Stimulated activated CD8-positive, alpha-beta memory T cell treated with anti-CD3 and anti-CD28 coated beads, Interleukin-7, amount 100 ng/mL, for 24 hours (primary cell): ENCODE measurements around the gene ST3GAL3.
"Not testable (repeated sequence)": the region's sequence is repeated elsewhere in the genome, so short reads cannot be mapped to it uniquely, and the experiment has no call there.

Experiments used
- DNase-seq: peaks from one replicate; pipeline ENCODE4 v3.0.0-alpha.2; 2020; ENCODE audit warnings: low read depth

ST3GAL3 gene

DNA sequence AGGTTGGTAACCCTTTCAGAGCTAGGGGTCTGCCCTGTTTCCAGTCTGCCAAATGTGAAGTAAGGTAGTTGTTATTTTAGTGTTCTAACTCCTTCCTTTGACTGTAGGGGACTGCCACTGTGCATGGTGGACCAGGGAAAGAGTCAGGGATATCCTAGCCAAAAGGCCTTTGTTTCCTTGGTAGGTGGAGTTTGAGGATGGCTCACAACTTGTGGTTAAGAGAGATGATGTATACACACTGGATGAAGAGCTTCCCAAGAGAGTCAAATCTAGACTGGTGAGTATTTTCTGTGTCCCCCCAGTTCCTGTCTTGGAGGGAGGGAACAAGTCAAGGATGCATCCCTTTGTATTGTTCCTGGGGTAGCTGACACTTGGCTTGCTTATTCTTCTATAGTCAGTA lies 3.5 kb upstream of the ST3GAL3 start:
- DNase-seq: no peak

DNA sequence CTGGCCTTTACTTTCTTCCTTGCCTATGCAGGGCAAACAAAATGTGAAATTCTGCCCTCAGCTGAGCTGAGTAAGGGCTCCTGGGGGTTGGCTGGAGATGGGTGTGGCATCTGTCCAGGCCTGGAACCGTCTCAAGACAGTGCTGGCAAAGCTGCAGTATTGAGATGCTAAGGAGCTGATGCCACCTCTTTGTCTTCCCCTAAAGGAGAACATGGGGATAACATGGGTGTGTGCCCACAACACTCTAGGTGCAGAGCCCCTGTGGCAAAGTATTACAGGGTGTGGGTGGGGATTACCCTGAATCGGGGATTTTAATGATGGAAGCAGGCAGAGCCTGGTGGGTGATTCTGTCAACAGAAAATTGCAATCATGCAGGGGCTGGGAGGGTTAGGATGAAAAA lies 2.5 kb upstream of the ST3GAL3 start:
- no peak for DNase-seq

DNA sequence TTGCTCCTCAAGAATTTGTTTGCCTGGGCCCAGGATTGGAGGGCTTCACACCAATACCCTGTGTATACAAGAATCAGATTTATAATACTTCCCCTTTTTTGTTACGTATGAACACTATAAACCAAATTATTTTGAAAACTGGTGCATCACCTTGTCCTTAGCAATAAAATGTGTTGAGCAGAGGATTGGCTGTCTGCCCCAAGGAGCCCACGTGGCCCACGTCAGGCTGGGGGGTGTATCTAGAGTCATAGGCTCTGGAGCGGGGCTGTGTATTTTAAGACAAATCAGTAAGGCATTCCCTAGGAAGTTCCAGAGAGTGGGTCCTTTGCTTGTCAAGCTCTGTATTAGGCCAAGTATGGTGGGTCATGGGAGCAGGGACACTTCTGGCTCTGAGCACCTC lies 2.0 kb upstream of the ST3GAL3 start:
- no peak for DNase-seq

DNA sequence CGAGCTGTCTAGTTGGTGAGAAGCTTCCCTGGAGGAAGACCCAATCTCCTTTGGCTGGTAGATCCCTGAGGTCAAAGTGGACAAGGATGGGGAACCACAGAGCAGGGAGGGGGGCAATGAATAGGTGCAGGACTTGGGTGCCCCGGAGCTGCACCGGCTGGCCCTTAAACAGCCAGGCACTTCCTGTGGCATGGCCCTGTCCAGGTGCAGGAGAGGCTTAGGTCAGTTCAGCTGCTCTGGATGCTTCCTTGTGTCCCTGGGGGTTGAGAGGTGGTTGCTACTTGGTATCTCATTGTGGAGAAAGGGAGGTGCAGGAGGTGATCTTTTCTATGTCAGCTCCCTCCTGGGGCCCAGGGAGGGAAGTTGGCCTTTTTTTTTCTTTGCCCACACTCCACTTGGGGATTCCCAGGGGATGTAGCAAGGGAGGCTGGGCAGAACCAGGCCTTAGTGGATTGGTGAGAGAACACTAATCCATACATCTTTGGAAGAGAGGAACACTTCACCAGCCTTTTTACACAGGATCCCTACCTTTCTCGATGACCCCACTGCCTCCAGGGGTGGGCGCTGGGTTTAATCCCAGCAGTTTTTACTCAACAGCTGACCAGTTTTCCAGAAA lies 1.2 kb upstream of the ST3GAL3 start:
- DNase-seq: no peak

DNA sequence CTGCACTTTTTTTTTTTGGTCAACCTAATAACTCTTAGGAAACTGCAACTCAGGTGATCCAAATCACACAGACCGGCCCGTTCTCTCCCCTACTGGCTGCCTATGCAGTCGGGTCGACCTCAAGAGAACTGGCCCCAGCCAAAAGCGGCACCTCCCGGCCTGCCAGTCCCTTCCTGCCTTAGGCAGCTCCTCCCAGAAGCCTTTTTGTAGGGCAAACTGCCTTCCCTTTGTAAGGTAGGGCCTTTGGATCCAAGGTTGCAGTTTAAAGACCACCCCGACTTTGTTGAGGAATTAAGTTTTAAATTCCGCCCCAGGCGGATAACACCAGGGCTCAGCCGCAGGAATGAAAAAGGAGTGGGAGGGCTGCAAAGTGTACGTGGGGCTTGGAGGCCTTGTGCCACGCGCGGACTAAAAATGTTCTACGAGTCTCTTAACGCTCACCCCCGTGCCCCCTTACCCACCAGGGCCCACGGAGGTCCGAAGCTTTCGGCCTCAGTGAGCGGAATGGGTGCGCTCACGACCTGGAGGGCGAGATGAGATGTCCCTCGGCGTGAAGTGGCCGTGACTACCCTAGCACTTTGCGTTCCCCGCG lies 642 bp upstream of the ST3GAL3 start:
- no peak for DNase-seq

DNA sequence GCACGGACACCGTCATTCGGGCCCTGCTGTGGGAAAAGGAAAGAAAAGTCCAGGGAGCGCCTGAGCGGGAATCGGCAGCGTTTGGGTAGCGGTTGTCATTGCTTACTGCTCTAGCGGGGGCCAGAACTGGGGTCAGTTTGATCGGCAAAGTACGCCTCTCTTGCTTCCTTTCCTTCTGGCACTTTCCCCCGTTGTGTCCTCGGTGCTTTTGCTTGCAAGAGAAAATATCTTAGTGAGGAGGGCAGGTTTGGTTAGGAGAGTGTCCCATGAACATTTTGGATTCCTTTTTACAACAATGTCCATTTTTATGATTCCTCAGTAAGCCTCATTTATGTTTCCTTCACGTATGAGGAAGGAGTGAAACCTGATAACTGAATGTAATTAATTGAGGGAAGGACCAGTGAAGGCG lies 670 bp downstream of the ST3GAL3 start:
- DNase-seq: no peak

DNA sequence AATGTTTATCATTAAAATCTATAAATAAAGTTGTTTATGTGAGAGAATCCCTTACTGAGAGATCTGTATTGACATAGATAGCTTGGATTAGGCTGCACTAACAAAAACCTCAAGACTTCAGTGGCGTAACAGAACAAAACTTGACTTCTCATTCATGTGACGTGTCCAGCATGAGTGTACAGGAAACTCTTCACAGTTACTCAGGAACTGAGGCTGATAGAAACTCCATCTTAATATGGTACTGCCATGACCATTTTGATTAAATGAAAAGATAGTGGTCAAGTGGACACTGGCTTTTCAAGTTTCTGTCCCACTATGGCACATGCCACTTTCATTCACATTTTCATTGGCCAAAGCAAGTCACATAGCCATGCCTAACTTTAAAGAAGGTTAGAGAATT lies 3.7 kb downstream of the ST3GAL3 start:
- no peak for DNase-seq

DNA sequence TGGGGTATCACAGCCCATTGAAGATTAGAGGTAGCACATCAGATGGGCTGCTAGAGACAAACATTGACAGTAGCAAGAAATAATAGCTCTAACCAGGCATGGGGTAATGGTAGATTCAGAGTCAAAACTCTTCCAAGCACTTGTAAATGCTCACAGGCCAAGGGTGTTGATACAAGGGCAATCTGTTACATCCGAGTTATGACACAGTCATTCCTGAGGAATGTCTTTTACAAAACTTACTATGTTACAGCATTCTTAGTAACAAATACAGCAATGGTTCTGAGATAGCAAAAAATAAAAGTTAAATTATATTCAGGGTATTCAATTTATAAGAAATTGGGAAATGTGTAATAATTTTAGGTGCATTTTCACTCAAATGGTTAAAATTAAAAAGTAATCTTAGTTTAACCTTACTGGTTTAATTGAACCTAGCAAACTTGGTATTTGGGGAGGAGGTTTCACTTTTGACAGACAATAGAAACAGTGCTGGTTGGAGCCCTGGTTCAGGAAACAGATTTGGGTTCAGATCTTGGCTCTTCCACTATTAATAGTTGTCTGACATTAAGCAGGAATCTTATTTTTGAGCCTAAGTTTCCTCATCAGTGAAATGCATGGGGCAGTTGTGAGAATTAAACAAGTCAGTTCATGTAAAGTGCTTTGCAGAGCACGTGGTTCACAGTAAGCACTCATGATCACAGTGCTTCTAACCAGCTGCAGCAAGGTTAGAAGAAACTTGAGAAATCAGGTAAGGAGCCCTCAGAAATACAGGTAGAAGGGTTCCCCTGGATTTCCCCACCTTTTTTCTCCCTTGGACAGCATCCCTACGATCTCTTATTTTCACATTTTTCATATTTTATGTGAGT lies 4.4 kb downstream of the ST3GAL3 start:
- no peak for DNase-seq

DNA sequence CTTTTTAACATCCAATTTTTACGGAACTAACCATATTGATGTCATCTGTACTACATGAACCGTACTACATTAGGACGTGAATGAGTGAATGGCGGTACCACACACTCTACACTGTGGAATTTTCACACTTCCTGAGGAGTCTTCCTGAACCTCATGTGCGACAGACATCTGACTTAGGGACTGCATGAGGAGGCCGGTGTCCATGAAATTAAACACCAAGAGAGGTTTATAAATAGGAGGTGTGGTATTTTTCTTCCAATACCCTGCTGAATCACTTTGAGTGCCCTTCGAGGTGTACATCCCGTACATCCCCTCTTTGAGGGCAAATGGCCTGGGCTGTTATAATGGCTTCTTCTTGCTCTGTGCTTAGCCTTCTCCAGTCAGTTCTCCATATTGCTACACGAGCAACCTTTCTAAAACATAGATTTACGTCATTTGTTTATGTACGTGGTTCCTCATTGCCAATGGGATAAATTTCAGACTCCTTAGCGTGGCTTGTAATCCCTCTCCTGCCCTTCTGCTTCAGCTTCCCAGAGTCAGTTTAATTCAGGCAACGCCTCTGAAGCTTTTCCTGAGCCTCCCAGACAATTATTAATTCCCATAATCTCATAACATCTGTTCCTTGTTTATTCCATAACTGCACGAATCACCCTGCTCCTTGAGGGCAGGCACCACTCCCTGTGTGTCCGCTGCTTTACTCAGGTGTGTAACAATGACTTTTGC lies 9.4 kb downstream of the ST3GAL3 start:
- DNase-seq: no peak

DNA sequence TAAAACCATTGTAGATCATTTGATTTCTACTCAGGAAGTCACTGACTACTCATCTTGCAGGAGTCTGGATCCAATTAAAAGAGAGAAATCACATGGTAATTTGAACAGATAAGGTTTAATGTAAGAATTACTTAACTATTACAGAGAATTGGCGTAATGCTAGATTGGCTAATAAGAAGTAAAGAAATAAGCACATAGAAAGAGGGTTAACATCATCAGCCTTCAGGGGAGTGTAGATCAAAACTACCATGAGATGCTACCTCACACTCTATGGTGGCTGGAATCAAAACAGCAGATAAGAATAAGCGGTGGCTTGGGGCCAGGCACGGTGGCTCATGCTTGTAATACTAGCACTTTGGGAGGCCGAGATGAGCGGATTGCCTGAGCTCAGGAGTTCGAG lies 11.7 kb downstream of the ST3GAL3 start:
- DNase-seq: no peak

DNA sequence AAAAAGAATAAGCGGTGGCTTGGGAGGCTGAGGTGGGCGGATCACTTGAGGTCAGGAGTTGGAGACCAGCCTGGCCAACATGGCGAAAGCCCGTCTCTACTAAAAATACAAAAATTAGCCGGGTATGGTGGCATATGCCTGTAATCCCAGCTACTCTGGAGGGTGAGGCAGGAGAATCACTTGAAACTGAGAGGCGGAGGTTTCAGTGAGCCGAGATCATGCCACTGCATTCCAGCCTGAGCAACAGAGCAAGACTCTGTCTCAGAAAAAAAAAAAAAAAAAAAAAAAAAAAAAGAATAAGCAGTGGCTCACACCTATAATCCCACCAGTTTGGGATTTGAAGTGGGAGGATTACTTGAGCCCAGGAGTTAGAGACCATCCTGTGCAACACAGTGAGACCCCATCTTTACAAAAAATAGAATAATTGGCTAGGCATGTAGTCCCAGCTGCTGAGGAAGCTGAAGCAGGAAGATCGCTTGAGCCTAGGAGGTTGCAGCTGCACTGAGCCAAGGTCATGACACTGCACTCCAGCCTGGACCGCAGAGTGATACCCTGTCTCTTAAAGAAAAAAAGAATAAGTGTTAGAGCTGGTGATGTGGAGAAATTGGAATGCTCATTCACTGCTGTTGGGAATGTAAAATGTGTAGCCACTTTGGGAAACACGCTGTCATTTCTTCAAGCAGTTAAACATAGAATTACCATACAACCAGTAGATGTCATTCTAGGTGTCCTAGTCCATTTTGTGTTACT lies 12.5 kb downstream of the ST3GAL3 start:
- DNase-seq: not testable (repeated sequence)

DNA sequence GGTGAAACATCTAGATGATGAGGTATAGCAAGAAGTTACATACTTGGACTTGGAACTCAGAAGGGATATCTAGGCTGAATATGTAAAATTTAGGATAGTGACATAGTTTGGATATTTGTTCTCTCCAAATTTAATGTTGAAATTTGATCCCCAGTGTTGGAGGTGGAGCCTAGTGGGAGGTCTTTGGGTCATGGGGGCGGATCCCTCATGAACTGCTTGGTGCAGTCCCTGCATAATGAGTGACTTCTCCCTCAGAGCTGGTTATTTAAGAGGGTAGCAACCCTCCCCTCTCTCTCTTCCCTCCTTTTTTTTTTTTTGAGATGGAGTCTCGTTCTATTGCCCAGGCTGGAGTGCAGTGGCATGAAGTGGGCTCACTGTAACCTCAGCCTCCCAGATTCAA lies 15.5 kb downstream of the ST3GAL3 start:
- no peak for DNase-seq

DNA sequence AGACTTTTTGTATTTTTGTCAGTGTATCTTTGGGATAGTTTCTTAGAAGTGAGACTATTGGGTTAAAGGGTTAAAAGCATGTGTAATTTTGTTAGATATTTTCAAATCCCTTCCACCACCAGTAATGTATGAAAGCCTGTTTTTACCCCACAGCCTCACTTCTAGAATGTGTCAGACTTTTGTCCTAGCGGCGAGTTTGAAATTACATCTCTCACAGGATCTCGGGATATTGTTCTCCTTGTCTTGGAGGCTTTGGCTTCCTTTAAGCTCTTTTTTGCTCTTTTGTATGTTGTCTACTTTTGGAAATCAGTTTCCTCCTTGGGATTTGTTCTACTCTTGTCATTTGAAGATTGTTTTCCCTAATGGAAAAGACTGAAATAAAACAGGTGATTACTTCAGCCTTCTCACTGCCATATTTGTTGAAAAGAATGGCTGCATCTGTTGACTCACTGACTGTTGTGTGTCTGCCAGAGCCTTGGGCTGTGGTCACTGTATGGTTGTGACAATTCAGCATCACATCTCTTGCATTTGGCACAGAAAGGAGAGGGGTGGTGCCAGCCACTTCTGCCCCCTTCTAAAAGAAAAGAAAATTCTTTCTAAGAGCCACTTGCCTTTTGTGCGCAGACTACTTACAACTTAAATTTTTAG lies 22.6 kb downstream of the ST3GAL3 start:
- DNase-seq: no peak

DNA sequence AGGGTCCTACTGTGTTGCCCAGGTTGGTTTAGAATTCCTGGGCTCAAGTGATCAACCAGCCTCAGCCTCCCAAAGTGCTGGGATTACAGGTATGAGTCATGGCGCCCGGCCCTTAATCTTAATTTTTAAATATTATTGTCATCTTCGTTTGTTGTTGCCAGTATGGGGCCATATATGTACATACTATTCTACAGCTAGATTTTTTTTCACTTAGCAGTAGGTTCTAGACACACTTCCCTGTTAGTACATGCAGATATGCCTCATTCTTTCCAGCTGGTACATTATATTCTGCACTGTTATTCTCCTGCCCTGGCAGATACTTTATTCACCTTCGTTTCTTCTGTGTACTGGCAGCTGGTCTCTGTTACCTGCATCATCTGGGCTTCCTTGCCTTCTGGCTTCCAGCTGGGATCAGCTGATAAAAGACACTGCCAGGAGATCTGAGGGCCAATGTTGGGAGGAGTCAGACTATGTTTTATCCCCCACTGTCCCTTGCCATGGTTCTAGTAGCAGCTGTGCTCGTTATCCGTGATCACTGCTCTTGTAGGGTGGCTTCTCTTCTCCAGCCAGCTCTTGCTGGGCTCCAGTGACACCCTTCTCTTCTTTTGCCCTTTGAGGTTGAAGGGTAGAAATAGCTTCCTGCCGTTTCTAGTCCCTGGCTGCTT lies 24.7 kb downstream of the ST3GAL3 start:
- DNase-seq: no peak

DNA sequence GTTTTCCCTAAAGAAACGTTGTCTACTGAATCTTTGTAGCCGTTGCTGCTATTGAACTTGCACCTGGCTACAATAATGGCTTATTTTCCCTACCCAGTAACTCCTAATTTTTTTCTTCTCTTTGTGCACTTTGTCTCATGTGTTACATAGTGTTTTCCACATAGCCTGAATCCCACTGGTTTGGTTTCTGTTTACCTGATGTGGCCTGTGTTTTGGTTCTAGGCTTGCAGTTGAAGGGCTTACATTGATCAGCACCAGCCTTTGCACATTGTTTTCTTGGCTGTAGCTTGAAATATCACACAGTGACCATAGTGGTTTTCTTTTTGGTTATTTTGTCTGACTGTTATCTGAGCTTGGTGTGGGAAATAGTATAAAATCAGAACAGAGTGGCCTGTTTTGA lies 29.5 kb downstream of the ST3GAL3 start:
- DNase-seq: no peak

DNA sequence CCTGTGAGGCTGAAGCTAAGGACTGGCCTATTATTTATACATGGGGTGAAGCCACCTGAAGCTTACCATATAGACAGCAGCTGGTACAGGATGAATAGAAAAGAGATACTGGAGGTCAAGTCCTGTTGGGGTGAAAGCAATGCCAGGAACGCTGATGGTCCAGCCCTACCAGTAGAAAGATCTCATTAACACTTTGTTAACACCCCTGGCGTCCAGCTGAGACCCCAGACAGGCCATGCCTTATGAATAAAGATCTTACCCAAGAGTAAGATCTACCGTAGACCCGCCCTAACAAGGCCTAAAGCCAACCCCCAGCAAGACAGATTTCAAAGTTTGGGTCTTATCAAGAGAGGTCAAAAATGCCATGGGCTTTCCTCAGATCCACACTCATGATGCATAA lies 34.7 kb downstream of the ST3GAL3 start:
- no peak for DNase-seq

DNA sequence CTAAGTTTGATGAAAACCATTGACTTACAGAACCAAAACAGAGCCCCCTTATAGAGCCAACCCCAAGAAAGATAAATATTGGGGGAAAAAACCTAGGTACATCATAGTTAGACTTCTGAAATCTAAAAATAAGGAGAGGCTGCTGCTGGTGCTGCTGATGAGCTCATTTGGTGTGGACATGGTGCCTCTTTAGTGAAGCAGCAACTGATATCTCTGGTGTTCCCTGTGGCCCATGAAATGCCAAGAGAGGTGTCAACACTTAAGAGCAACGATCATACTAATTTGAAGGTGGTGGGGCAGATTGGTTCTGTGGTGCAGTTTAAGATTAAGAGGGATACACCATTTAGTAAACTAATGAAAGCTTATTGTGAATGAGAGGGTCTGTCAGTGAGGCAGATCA lies 35.9 kb downstream of the ST3GAL3 start:
- no peak for DNase-seq

DNA sequence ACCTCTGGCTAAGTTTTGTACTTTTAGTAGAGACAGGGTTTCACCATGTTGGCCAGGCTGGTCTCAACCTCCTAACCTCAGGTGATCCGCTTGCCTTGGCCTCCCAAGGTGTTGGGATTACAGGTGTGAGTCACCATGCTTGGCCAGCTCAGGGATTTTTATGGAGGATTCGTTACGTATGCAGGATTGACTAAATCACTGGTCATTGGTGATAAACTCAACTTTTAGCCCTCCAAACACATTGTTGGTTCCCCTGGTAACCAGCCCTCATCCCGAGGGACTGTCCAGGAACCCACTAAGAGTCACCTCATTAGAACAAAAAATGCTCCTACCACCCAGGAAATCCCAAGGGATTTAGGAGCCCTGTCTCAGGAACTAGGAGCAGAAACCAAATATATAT lies 40.4 kb downstream of the ST3GAL3 start:
- DNase-seq: no peak

DNA sequence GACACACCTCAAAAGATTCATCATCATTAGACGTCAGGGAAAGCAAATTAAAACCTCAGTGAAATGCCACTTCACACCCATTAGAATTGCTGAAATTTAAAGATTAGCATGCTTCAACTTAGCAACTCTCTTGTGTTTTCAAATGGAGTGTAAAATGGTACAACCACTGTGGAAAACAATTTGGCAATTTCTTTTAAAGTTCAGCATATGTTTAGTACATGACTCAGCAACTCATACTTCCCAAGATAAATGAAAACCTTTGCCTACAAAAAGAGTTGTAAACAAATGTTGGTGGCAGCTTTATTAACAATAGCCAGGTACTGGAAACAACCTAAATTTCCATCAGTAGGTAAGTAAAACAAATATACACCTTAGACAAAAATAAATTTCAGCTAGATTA lies 42.7 kb downstream of the ST3GAL3 start:
- DNase-seq: no peak

DNA sequence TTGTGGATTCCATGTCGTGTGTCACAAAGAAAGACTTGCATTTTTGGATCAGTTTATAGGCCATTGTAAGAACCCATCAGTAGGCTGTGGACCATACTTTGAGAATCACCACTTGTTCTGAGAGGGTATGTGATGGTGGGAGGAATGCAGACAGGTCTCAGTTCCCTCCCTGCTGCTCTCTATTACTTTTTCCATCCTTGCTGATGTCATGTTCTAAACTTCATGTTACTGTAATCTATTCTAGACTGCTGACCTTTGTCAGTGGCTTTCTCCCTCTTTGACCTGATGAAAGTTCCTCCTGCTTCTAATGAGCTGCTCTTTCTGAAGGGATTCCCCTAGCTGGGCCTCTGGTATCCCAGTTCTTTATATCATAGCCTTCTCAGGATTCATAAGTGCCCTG lies 46.1 kb downstream of the ST3GAL3 start:
- no peak for DNase-seq

DNA sequence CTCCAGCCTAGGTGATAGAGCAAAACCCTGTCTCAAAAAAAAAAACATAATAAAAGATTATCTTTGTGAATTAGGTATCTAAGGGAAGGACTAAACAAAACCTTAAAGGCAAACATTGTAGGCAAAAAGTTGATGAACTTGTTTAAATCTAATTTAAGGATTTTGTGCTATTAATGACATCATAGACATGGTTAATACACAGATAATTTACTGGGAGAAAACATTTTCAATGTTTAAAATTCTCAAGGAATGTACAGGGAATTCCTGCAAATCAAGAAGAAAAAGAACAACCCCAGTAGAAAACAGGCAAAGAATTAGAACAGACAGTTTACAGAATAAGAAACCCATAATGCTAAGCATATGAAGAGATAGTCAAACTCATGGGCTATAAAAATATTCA lies 47.6 kb downstream of the ST3GAL3 start:
- no peak for DNase-seq
